SK-N-SH treated with all-trans-retinoic acid at 6 μM for 48 hours (cell line): ENCODE results near the gene AEBP2.

Experiments
- ATAC-seq: fragments of 200-7000 bp; cut with Tn5 transposase; 3 replicates; pipeline ENCODE4 v1.9.1; 2020; ENCODE audit warnings: mild to moderate bottlenecking, moderate library complexity
- ARNTL ChIP-seq: fragments of 450-650 bp; formaldehyde crosslinking; IDR thresholded peaks from 2 replicates; pipeline ENCODE4 v1.5.0; 2020; ENCODE audit warnings: low read depth, mild to moderate bottlenecking, moderate library complexity, borderline replicate concordance
- BACH2 ChIP-seq: fragments of 250-450 bp; sonication (Bioruptor Pico); IDR thresholded peaks from 2 replicates; pipeline ENCODE4 v1.9.0; 2021; ENCODE audit warnings: mild to moderate bottlenecking, borderline replicate concordance
- CSDC2 ChIP-seq: fragments of 250-450 bp; sonication (Bioruptor Pico); IDR thresholded peaks from 2 replicates; pipeline ENCODE4 v1.5.0; 2020; ENCODE audit warnings: mild to moderate bottlenecking, moderate library complexity
- CSRNP3 ChIP-seq: fragments of 250-450 bp; sonication (Bioruptor Pico); IDR thresholded peaks from 2 replicates; pipeline ENCODE4 v1.5.1; 2021; ENCODE audit warnings: mild to moderate bottlenecking, moderate library complexity
- ISL1 ChIP-seq: fragments of 250-450 bp; sonication (Bioruptor Pico); IDR thresholded peaks from 2 replicates; pipeline ENCODE4 v2.1.2; 2022; ENCODE audit warnings: mild to moderate bottlenecking, moderate library complexity
- OSR1 ChIP-seq: fragments of 250-450 bp; sonication (Bioruptor Pico); IDR thresholded peaks from 2 replicates; pipeline ENCODE4 v1.8.0; 2022; ENCODE audit warnings: moderate library complexity, mild to moderate bottlenecking, inconsistent platforms
- PATZ1 ChIP-seq: fragments of 250-450 bp; sonication (Bioruptor Pico); IDR thresholded peaks from 2 replicates; pipeline ENCODE4 v1.8.0; 2020; ENCODE audit warnings: mild to moderate bottlenecking, moderate library complexity, borderline replicate concordance
- POU6F1 ChIP-seq: fragments of 250-450 bp; sonication (Bioruptor Pico); IDR thresholded peaks from 2 replicates; pipeline ENCODE4 v1.8.0; 2021; ENCODE audit warnings: low read depth, mild to moderate bottlenecking, moderate library complexity, borderline replicate concordance
- PPARA ChIP-seq: fragments of 250-450 bp; sonication (Bioruptor Pico); IDR thresholded peaks from 2 replicates; pipeline ENCODE4 v1.5.0; 2020; ENCODE audit warnings: mild to moderate bottlenecking, borderline replicate concordance
- SNAI2 ChIP-seq: fragments of 250-450 bp; sonication (Bioruptor Pico); IDR thresholded peaks from 2 replicates; pipeline ENCODE4 v1.5.0; 2020; ENCODE audit warnings: mild to moderate bottlenecking, moderate library complexity
- TCF4 ChIP-seq: fragments of 250-450 bp; sonication (Bioruptor Pico); IDR thresholded peaks from 2 replicates; pipeline ENCODE4 v1.8.0; 2021; ENCODE audit warnings: mild to moderate bottlenecking, moderate library complexity, borderline replicate concordance
- TOX ChIP-seq: fragments of 250-450 bp; sonication (Bioruptor Pico); IDR thresholded peaks from 2 replicates; pipeline ENCODE4 v1.8.0; 2021; ENCODE audit warnings: mild to moderate bottlenecking, moderate library complexity, borderline replicate concordance
- TSHZ2 ChIP-seq: fragments of 250-450 bp; sonication (Bioruptor Pico); IDR thresholded peaks from 2 replicates; pipeline ENCODE4 v1.5.0; 2020; ENCODE audit warnings: mild to moderate bottlenecking, moderate library complexity
- ZC3H10 ChIP-seq: fragments of 250-450 bp; sonication (Bioruptor Pico); IDR thresholded peaks from 2 replicates; pipeline ENCODE4 v1.5.1; 2021; ENCODE audit warnings: mild to moderate bottlenecking, moderate library complexity
- ZFP3 ChIP-seq: fragments of 250-450 bp; sonication (Bioruptor Pico); IDR thresholded peaks from 2 replicates; pipeline ENCODE4 v1.5.0; 2020; ENCODE audit warnings: mild to moderate bottlenecking, moderate library complexity
- ZFP30 ChIP-seq: fragments of 450-650 bp; formaldehyde crosslinking; IDR thresholded peaks from 2 replicates; pipeline ENCODE4 v1.5.0; 2022; ENCODE audit warnings: mild to moderate bottlenecking, moderate library complexity
- ZNF565 ChIP-seq: fragments of 450-650 bp; formaldehyde crosslinking; conservative IDR thresholded peaks from 2 replicates; pipeline ENCODE4 v1.5.0; 2020; ENCODE audit warnings: low read depth, mild to moderate bottlenecking, moderate library complexity
- ZNF70 ChIP-seq: fragments of 450-650 bp; formaldehyde crosslinking; IDR thresholded peaks from 2 replicates; pipeline ENCODE4 v1.5.0; 2020; ENCODE audit warnings: mild to moderate bottlenecking, moderate library complexity
- ZNF8 ChIP-seq: fragments of 450-650 bp; formaldehyde crosslinking; IDR thresholded peaks from 2 replicates; pipeline ENCODE4 v1.5.0; 2020; ENCODE audit warnings: mild to moderate bottlenecking, moderate library complexity

The AEBP2 gene

GRCh38 chr12:19440916-19441315 lies 1.6 kb downstream of the AEBP2 start (continued):
- TF ChIP-seq PATZ1 (no peak), SNAI2 (CRISPR knock-in tag) (no peak), POU6F1 (CRISPR knock-in tag) (no peak), TOX (no peak)
- TF ChIP-seq, all 23 proteins: peak for 0

- no peak for ATAC-seq
- TF ChIP-seq ZC3H10 (CRISPR knock-in tag) = no peak
- TF ChIP-seq BACH2 = no peak
- TF ChIP-seq ZFP3 = no peak
- TF ChIP-seq CSRNP3 (CRISPR knock-in tag) = no peak
- TF ChIP-seq OSR1 (CRISPR knock-in tag) = no peak
These were observed 4.3 kb downstream of the AEBP2 start for GRCh38 chr12:19443585-19443984.

GRCh38 chr12:19444097-19444496 lies 4.8 kb downstream of the AEBP2 start:
- no peak for TF ChIP-seq ZFP3
- ATAC-seq = no peak

- no peak for ATAC-seq
- no peak for TF ChIP-seq ISL1
- no peak for TF ChIP-seq ZNF70 (CRISPR knock-in tag)
- TF ChIP-seq TOX = no peak
- no peak for TF ChIP-seq CSRNP3 (CRISPR knock-in tag)
These were observed 8.1 kb downstream of the AEBP2 start for GRCh38 chr12:19447386-19447785.

- no peak for TF ChIP-seq ZFP30
- TF ChIP-seq ZNF8 = no peak
- no peak for TF ChIP-seq ZNF565 (CRISPR knock-in tag)
- no peak for TF ChIP-seq CSRNP3 (CRISPR knock-in tag)
- no peak for TF ChIP-seq ARNTL (CRISPR knock-in tag)
- TF ChIP-seq BACH2 = no peak
- no peak for TF ChIP-seq CSDC2 (CRISPR knock-in tag)
- TF ChIP-seq TSHZ2 (CRISPR knock-in tag) = no peak
- no peak for TF ChIP-seq ZNF70 (CRISPR knock-in tag)
- TF ChIP-seq ZC3H10 (CRISPR knock-in tag) = no peak
- no peak for TF ChIP-seq PATZ1
- TF ChIP-seq ISL1 = no peak
- TF ChIP-seq TCF4 (CRISPR knock-in tag) = no peak
- no peak for TF ChIP-seq PPARA (CRISPR knock-in tag)
- TF ChIP-seq POU6F1 (CRISPR knock-in tag) = no peak
- TF ChIP-seq ZFP3 = no peak
- ATAC-seq = no peak
These were observed 10.5 kb downstream of the AEBP2 start for GRCh38 chr12:19449814-19450213.
